CD14-positive monocyte (primary cell): ENCODE measurements around the gene CD247. TPM values are rescaled to one million over a fixed set of nuclear protein-coding genes. Genes with fewer than 3 reads are reported as not detected.

Experiments used
- DNase-seq, 3 donors: peaks; one replicate each; pipeline ENCODE4 v3.0.0-alpha.2; 2011 to 2022
- H2AFZ ChIP-seq: 2 replicates; pipeline ENCODE4 v1.6.0; 2012; ENCODE audit warnings: mild to moderate bottlenecking, low read depth, low read length, inconsistent platforms; ENCODE audit not compliant: insufficient read depth, poor library complexity, severe bottlenecking
- H3K27ac ChIP-seq, 2 donors: 1 replicate in 1 of 2; 2 replicates in 1 of 2; pipeline ENCODE4 v1.5.1; 2012 to 2013; ENCODE audit warnings: low read length in 2 of 2, control low read depth in 1 of 2, inconsistent platforms in 1 of 2, low read depth in 1 of 2, mild to moderate bottlenecking in 1 of 2
- H3K27me3 ChIP-seq, 2 donors: one replicate each; pipeline versions ENCODE4 v1.6.0 to v1.6.1; 2011 to 2013; ENCODE audit warnings: low read length in 2 of 2; ENCODE audit not compliant: control insufficient read depth in 2 of 2, insufficient read depth in 2 of 2
- H3K36me3 ChIP-seq, 2 donors: replicated peaks in 1 of 2; 1 replicate in 1 of 2; 2 replicates in 1 of 2; pipeline versions ENCODE4 v1.5.1 to v1.6.1; 2012 to 2013; ENCODE audit warnings: low read length in 2 of 2, control low read depth in 1 of 2, inconsistent platforms in 1 of 2, mild to moderate bottlenecking in 1 of 2; ENCODE audit not compliant: insufficient read depth in 2 of 2, control insufficient read depth in 1 of 2
- H3K4me1 ChIP-seq, 2 donors: 1 replicate in 1 of 2; 2 replicates in 1 of 2; pipeline versions ENCODE4 v1.5.1 to v1.6.1; 2012 to 2013; ENCODE audit warnings: low read length in 2 of 2, control low read depth in 1 of 2, inconsistent platforms in 1 of 2, mild to moderate bottlenecking in 1 of 2, moderate library complexity in 1 of 2; ENCODE audit not compliant: insufficient read depth in 2 of 2, control insufficient read depth in 1 of 2
- H3K4me2 ChIP-seq: replicated peaks from 2 replicates; pipeline ENCODE3; 2012; ENCODE audit warnings: low read length, moderate library complexity, mild to moderate bottlenecking; ENCODE audit not compliant: poor library complexity, severe bottlenecking; ENCODE audit errors: extremely low read depth
- H3K4me3 ChIP-seq, 3 experiments: fragments of 200-600 bp in 1 of 3; sonication (generic) in 1 of 3; replicated peaks in 1 of 3; 1 replicate in 2 of 3; 2 replicates in 1 of 3; pipeline ENCODE4 v1.5.1; 2011 to 2013; ENCODE audit warnings: low read length in 3 of 3, mild to moderate bottlenecking in 3 of 3, control low read depth in 2 of 3, low read depth in 2 of 3, inconsistent platforms in 1 of 3, moderate library complexity in 1 of 3
- H3K79me2 ChIP-seq: 2 replicates; pipeline ENCODE4 v1.6.0; 2012; ENCODE audit warnings: mild to moderate bottlenecking, control low read depth, inconsistent platforms, low read length, moderate library complexity; ENCODE audit not compliant: insufficient read depth
- H3K9ac ChIP-seq: 2 replicates; pipeline ENCODE4 v1.6.0; 2017; ENCODE audit warnings: low read length, mild to moderate bottlenecking; ENCODE audit not compliant: insufficient read depth, poor library complexity, severe bottlenecking
- H3K9me3 ChIP-seq, 2 donors: replicated peaks in 1 of 2; 1 replicate in 1 of 2; 2 replicates in 1 of 2; pipeline versions ENCODE4 v1.5.1 to v1.6.1; 2012 to 2013; ENCODE audit warnings: low read length in 2 of 2, control low read depth in 1 of 2; ENCODE audit not compliant: control insufficient read depth in 1 of 2, insufficient read depth in 1 of 2
- H4K20me1 ChIP-seq: 2 replicates; pipeline ENCODE4 v1.6.0; 2012; ENCODE audit warnings: mild to moderate bottlenecking, low read length, control low read depth, moderate library complexity; ENCODE audit not compliant: insufficient read depth
- H3K27ac Mint-ChIP-seq, 7 donors: one replicate each; pipeline ENCODE4 v1.8.0; 2020; ENCODE audit warnings: mild to moderate bottlenecking in 7 of 7, mixed read lengths in 7 of 7, moderate library complexity in 6 of 7, inconsistent platforms in 2 of 7
- H3K27me3 Mint-ChIP-seq, 3 donors: one replicate each; pipeline ENCODE4 v1.8.0; 2021 to 2022; ENCODE audit warnings: low read depth in 3 of 3, mild to moderate bottlenecking in 3 of 3, mixed read lengths in 3 of 3, moderate library complexity in 3 of 3, inconsistent platforms in 1 of 3
- H3K36me3 Mint-ChIP-seq, 2 donors: one replicate each; pipeline ENCODE4 v1.8.0; 2020; ENCODE audit warnings: mixed read lengths in 2 of 2, inconsistent platforms in 1 of 2, mild to moderate bottlenecking in 1 of 2
- H3K4me1 Mint-ChIP-seq: one replicate; pipeline ENCODE4 v1.8.0; 2020; ENCODE audit warnings: mild to moderate bottlenecking, mixed read lengths
- H3K4me3 Mint-ChIP-seq, 2 donors: one replicate each; pipeline ENCODE4 v1.8.0; 2020; ENCODE audit warnings: mild to moderate bottlenecking in 2 of 2, mixed read lengths in 2 of 2, moderate library complexity in 1 of 2
- H3K9me3 Mint-ChIP-seq, 7 donors: one replicate each; pipeline ENCODE4 v1.8.0; 2020 to 2022; ENCODE audit warnings: mixed read lengths in 7 of 7, mild to moderate bottlenecking in 6 of 7, moderate library complexity in 6 of 7, inconsistent platforms in 2 of 7
- CTCF ChIP-seq: fragments of 200-600 bp; IDR thresholded peaks from one replicate; pipeline ENCODE4 v1.8.0; 2022; ENCODE audit warnings: antibody characterized with exemption, mild to moderate bottlenecking
- WGBS: methylation state at CpG from one replicate; pipeline ENCODE4 v1.1.5; 2013; ENCODE audit warnings: missing lambda C conversion rate; ENCODE audit not compliant: insufficient coverage; 5-methylcytosine and 5-hydroxymethylcytosine counted together
- intact Hi-C, 2 donors: fragments of 100-400 bp; cut with micrococcal nuclease; formaldehyde crosslinking; loops; one replicate each; pipeline versions ENCODE4 v1.15.0 to v1.15.1; 2023
- polyA plus RNA-seq, 3 donors: library from polyadenylated mRNA; depleted of rRNA in 1 of 3; unstranded in 2 of 3; stranded (reverse) in 1 of 3; fragments of 300-500 nt in 2 of 3; fragments of >200 nt in 1 of 3; fragmentation: Illumina TruSeq in 2 of 3; gene quantifications; 1 replicate in 2 of 3; 2 replicates in 1 of 3; pipeline ENCODE4 v1.2.3, GENCODE V29; 2012 to 2021

Gene CD247
- polyA plus RNA-seq, 3 donors, result 0.29 to 1.8 (median 1.6) TPM

GRCh38 chr1:167462341-167462740 lies 56.0 kb downstream of the CD247 start:
- Histone ChIP-seq H3K9me3 (no peaks in the 10 kb centered on the region), H3K27ac (no peak overlapping the region), H3K36me3 (no peaks in the 10 kb centered on the region), H3K27me3 (no peaks in the 10 kb centered on the region), H4K20me1 (no peaks in the 10 kb centered on the region), H3K9ac (no peak overlapping the region), H3K4me1 (no peaks in the 10 kb centered on the region), H3K79me2 (no peaks in the 10 kb centered on the region), H3K4me3 (no peak overlapping the region), H3K4me2 (no peak overlapping the region), H2AFZ (no peak overlapping the region)
- TF ChIP-seq CTCF, result no peak
- peaks cover 5% of the 10 kb centered on the region for H3K4me1 Mint-ChIP-seq
- no peak overlapping the region for H3K27ac Mint-ChIP-seq
- intact Hi-C loops, result no loop called here
- WGBS, result 96% methylated on average over 7 of the region's 8 CpGs
- no peaks in the 10 kb centered on the region for H3K36me3 Mint-ChIP-seq
- DNase-seq, result no peak
- H3K27me3 Mint-ChIP-seq, result peaks cover 2 to 9% (median 2%) of the 10 kb centered on the region in 3 donors
- no peaks in the 10 kb centered on the region for H3K9me3 Mint-ChIP-seq
- no peak overlapping the region for H3K4me3 Mint-ChIP-seq

GRCh38 chr1:167460836-167461235 lies 57.5 kb downstream of the CD247 start:
- Histone ChIP-seq H2AFZ (no peak overlapping the region), H3K4me3 (no peak overlapping the region), H4K20me1 (no peaks in the 10 kb centered on the region), H3K9me3 (no peaks in the 10 kb centered on the region), H3K4me1 (no peaks in the 10 kb centered on the region), H3K27me3 (peaks cover 0 to 8% of the 10 kb centered on the region in 2 donors), H3K27ac (no peak overlapping the region), H3K36me3 (no peaks in the 10 kb centered on the region), H3K4me2 (no peak overlapping the region), H3K79me2 (no peaks in the 10 kb centered on the region), H3K9ac (no peak overlapping the region)
- DNase-seq, result no peak
- no peak for TF ChIP-seq CTCF
- no peak overlapping the region for H3K4me3 Mint-ChIP-seq
- intact Hi-C loops, result no loop called here
- H3K36me3 Mint-ChIP-seq, result no peaks in the 10 kb centered on the region
- no peaks in the 10 kb centered on the region for H3K9me3 Mint-ChIP-seq
- H3K27me3 Mint-ChIP-seq, result peaks cover 12 to 24% (median 12%) of the 10 kb centered on the region in 3 donors
- peaks cover 11% of the 10 kb centered on the region for H3K4me1 Mint-ChIP-seq
- WGBS, result 99% methylated on average over 14 of the region's 14 CpGs
- H3K27ac Mint-ChIP-seq, result peak overlapping the region in 1 of 7 donors; percentile 57
